Measurements from ENCODE around the gene NID1.
"Not testable (repeated sequence)": the region's sequence is repeated elsewhere in the genome, so short reads cannot be mapped to it uniquely, and the experiment has no call there.

The NID1 gene

DNA sequence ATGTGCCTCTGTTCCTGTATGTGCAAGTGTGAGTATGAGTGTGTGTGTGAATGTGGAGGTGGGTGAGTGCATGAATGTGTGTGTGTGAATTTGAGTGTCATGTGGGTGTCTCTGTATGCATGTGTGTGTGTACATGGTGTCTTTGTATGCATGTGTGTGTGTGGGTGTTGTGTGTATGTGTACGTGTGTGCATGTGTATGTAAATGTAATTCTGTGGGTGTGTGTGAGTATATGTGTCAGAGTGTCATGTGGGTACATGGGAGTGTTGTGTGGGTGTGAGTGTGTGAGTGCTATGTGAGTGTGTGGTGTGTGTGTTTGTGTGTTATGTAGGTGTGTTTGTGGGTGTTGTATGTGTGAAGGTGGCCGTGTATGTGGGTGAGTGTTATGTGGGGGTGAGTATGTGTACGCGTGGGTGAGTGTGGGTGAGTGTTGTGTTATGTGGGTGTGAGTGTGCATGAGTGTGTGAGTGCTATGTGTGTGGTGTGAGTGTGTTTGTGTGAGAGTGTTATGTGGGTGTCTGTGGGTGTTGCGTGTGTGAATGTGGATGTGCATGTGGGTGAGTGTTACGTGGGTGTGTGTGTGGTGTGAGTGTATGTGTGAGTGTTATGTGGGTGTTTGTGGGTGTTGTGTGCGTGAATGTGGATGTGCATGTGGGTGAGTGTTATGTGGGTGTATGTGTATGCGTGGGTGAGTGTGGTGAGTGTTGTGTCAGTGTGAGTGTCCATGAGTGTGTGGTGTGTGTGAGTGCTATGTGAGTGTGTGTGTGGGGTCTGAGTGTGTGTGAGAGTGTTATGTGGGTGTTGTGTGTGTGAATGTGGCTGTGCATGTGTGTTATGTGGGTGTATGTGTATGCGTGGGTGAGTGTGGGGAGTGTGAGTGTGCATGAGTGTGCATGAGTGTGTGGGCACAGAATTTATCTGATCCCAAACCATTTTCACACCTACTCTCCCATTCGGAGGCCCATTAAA lies 36.6 kb upstream of the NID1 start:
- Mint-ChIP-seq H3K27me3 (peaks cover 4% of the 10 kb centered on the region), H3K27ac (no peak overlapping the region), H3K4me1 (ENCODE audit: low read depth) (peaks cover 9% of the 10 kb centered on the region), H3K4me3 (no peak overlapping the region), H3K36me3 (ENCODE audit: low read depth) (peaks cover 9% of the 10 kb centered on the region), H3K9me3 (no peaks in the 10 kb centered on the region)

DNA sequence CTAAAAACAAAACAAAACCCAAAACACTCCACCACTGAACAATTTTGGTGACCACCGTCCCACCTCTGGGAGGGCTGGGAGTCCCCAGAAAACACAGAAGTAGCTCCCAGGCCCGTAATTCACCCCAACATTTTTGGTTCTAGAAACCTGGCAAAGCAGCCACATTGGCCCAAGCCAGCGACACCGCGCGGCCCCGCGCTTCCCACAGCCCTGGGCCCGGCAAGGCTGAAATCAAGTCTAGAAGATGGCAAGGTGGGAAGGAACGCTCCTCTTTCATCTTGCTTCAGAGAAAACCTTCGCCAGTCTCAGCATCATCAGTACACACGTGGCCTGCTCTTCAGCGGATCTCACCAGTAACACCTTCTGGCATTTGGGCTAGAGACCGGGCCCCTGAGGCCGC lies 35.9 kb upstream of the NID1 start:
- Mint-ChIP-seq H3K27me3 (peaks cover 4% of the 10 kb centered on the region), H3K36me3 (ENCODE audit: low read depth) (peaks cover 10% of the 10 kb centered on the region), H3K4me1 (ENCODE audit: low read depth) (peaks cover 9% of the 10 kb centered on the region), H3K27ac (no peak overlapping the region), H3K9me3 (no peaks in the 10 kb centered on the region), H3K4me3 (no peak overlapping the region)

DNA sequence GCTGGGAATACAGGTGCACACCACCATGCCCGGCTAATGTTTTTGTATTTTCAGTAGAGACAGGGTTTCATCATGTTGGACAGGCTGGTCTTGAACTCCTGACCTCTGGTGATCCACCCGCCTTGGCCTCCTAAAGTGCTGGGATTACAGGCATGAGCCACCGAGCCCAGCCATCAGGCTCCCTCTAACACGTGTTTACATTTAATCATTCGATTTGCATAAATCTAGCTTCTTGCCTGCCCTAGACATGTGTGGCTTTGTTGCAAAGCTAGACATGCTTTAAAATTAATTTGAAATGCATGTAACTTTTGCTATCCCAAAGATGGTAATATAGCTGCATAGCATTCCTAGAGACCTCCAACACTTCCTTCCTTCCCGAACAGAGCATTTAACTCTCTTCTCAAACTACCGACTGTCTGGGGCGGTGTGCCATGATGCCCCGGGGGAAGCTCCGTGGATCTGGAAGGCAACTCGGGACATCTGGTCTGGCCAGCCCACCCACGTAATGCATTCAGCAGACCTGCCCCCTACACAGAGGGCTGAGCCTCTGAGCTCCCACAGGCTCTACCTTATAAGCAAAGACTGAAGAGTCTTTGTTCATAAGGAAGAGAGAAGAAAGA lies 34.6 kb upstream of the NID1 start:
- Mint-ChIP-seq H3K4me1 (ENCODE audit: low read depth) (peaks cover 9% of the 10 kb centered on the region), H3K27me3 (peaks cover 5% of the 10 kb centered on the region), H3K4me3 (no peak overlapping the region), H3K27ac (no peak overlapping the region), H3K36me3 (ENCODE audit: low read depth) (peaks cover 10% of the 10 kb centered on the region), H3K9me3 (no peaks in the 10 kb centered on the region)

DNA sequence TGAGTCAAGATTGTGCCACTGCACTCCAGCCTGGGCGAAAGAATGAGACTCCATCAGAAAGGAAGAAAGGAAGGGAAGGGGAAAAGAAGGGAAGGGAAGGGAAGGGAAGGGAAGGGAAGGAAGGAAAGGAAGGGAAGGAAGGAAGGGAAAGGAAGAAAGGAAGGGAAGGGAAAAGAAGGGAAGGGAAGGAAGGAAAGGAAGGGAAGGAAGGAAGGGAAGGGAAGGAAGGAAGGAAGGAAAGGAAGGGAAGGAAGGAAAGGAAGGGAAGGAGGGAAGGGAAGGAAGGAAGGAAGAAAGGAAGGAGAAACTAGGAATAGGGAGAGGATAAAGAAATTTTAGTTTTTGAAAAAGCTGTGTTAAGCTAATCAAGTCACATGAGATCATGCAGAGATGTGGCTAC lies 33.4 kb upstream of the NID1 start:
- Mint-ChIP-seq H3K27me3 (peaks cover 17% of the 10 kb centered on the region), H3K4me1 (ENCODE audit: low read depth) (peaks cover 6% of the 10 kb centered on the region), H3K36me3 (ENCODE audit: low read depth) (peaks cover 10% of the 10 kb centered on the region), H3K4me3 (no peak overlapping the region), H3K9me3 (no peaks in the 10 kb centered on the region), H3K27ac (no peak overlapping the region)

DNA sequence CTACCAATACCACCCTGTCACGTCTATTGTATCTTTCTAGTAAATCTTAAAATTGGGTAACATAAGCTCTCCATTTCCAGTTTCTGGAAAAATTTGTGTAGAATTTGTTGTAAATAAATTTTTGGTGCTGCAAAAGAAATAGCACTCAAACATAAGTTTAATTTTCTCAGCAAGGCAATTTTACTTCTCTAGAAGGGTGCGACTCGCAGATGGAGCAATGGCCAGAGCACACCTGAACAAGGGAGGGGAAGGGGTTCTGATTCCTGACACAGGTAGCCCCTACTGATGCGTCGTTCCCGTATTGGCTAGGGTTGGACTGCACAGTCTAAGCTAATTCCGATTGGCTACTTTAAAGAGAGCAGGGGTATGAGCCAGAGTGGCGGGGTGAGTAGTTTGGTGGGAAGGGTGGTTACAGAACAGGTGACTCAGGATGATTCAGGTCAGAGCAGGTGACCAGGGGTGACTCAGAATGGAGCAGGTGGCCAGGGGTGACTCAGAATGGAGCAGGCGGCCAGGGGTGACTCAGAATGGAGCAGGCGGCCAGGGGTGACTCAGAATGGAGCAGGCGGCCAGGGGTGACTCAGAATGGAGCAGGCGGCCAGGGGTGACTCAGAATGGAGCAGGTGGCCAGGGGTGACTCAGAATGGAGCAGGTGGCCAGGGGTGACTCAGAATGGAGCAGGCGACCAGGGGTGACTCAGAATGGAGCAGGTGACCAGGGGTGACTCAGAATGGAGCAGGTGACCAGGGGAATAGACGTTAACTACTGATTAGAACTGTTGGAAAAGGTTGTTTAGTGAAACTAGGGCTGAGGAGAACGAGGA lies 32.0 kb upstream of the NID1 start:
- H3K4me3 Mint-ChIP-seq; H3K36me3 Mint-ChIP-seq (ENCODE audit: low read depth); H3K9me3 Mint-ChIP-seq; H3K4me1 Mint-ChIP-seq (ENCODE audit: low read depth): not testable (repeated sequence)
- Mint-ChIP-seq H3K27me3 (peaks cover 22% of the 10 kb centered on the region), H3K27ac (peak overlapping the region; percentile 93)

DNA sequence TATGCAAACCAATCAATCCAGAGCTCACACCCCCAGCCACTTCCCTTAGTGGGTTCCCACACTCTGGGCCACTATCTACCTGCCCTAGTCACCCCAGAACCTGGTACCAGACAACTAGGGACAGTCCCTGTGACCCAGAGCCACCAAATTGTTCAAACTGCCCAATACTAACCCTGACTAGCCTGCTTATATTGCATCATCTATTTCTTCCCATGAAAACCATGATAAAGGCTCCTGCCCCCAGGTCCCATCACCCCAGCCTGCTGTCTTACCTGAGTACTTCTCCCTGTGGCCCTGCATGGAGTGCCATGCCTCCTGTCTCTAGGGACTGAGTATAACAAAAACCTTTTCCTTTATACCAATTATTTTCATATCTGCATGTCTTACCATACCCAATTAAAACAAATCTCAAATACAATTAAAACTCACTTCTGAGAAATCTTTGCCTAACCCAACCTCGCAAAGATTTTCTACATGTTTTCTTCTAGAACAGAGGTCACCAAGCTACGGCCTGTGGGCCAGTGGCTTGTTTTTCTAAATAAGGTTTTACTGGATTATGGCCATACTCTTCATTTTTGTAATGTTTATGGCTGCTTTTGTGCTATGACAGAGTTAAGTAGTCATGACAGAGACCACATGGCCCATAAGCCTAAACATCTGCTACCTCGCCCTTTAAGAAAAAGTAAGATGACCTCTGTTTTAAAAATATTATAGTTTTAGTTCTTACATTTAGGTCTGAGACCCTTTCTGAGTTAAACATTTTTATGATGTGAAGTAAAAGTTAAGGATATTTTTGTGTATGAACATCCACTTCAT lies 31.0 kb upstream of the NID1 start:
- Mint-ChIP-seq H3K27me3 (peaks cover 22% of the 10 kb centered on the region), H3K9me3 (no peaks in the 10 kb centered on the region), H3K4me1 (ENCODE audit: low read depth) (peaks cover 6% of the 10 kb centered on the region), H3K36me3 (ENCODE audit: low read depth) (peaks cover 10% of the 10 kb centered on the region), H3K4me3 (no peak overlapping the region), H3K27ac (no peak overlapping the region)

DNA sequence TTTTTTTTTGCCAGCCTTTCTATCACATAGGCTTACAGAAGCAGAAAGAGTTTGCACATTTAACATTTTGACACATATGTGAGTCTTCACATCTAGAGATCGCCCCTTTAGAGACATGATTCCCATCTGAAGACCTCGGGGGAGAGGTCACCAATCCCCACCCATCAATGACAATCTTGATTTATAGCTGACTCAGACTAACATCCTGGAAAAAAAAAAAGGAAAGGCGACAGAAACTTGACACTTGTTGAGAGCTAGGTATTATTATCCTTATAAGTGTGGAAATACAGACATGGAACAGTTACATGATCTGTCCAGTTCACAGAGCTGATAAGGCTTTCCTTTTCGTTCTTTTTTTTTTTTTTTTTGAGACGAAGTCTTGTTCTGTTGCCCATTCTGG lies 28.0 kb upstream of the NID1 start:
- H3K4me1 Mint-ChIP-seq (ENCODE audit: low read depth): peaks cover 6% of the 10 kb centered on the region
- no peak overlapping the region for H3K27ac Mint-ChIP-seq
- no peak overlapping the region for H3K4me3 Mint-ChIP-seq
- no peaks in the 10 kb centered on the region for H3K9me3 Mint-ChIP-seq
- peaks cover 26% of the 10 kb centered on the region for H3K27me3 Mint-ChIP-seq
- peaks cover 10% of the 10 kb centered on the region for H3K36me3 Mint-ChIP-seq (ENCODE audit: low read depth)

DNA sequence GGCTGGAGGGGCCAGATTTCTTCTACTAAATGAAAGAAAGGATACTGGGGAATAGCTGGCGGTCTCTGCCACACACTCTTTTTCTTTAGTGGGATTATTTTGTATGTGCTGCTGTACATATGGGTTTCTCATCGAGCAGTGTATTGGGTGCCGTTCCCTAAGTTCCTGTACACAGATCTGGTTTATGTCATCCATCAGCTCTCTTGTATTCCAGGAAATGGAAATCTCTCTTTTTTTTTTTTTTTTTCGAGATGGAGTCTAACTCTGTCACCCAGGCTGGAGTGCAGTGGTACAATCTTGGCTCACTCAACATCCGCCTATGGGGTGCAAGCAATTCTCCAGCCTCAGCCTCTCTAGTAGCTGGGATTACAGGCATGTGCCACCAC lies 27.0 kb upstream of the NID1 start:
- H3K36me3 Mint-ChIP-seq (ENCODE audit: low read depth): peaks cover 5% of the 10 kb centered on the region
- no peaks in the 10 kb centered on the region for H3K9me3 Mint-ChIP-seq
- peaks cover 29% of the 10 kb centered on the region for H3K27me3 Mint-ChIP-seq
- no peaks in the 10 kb centered on the region for H3K4me1 Mint-ChIP-seq (ENCODE audit: low read depth)
- H3K4me3 Mint-ChIP-seq: no peak overlapping the region
- H3K27ac Mint-ChIP-seq: no peak overlapping the region

DNA sequence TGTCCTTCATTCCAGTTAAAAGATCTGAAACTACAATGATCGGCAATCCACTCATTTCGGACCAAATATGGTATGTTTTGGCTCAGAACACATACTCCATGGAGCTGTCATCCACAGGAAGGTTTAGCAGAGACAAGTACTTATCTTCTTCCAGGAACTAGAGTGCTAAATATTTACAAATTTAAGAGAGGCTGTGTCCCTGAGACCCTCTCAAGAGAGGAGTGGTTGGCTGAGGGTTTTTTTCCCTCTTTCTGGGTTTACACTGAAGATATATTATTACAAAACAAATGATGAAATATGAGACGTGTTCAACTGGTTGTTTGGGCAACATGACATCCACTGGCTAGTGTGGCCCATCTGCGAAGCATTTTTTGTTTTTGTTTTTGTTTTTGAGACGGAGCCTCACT lies 25.9 kb upstream of the NID1 start:
- Mint-ChIP-seq H3K27me3 (peaks cover 31% of the 10 kb centered on the region), H3K27ac (no peak overlapping the region), H3K4me3 (no peak overlapping the region), H3K9me3 (no peaks in the 10 kb centered on the region), H3K4me1 (ENCODE audit: low read depth) (no peaks in the 10 kb centered on the region), H3K36me3 (ENCODE audit: low read depth) (no peaks in the 10 kb centered on the region)

DNA sequence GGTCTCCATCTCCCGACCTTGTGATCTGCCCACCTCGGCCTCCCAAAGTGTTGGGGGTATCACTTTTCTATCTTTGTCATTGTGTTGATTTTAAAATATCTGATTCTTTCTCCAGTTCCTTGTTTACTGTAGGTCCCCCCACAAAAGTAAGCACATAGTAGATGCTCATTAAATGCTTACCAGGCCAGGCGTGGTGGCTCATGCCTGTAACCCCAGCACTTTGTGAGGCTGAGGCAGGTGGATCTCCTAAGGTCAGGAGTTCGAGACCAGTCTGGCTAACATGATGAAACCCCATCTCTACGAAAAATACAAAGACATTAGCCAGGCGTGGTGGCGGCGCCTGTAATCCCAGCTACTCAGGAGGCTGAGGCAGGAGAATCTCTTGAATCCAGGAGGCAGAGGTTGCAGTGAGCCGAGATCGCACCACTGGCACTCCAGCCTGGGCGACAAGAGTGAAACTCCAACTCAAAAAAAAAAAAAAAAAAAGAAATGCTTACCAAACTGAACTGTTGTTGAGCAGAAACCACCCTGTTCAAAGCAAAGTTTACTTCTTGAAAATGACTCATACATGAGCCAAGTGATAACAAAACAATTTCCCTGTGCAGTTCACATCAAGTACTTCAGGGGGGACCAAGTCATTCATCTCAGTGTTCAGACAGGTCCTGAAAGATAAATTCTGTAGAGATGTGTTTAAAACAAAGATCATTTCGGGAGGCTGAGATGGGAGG lies 24.3 kb upstream of the NID1 start:
- H3K27me3 Mint-ChIP-seq: peaks cover 29% of the 10 kb centered on the region
- H3K4me3 Mint-ChIP-seq: no peak overlapping the region
- H3K4me1 Mint-ChIP-seq (ENCODE audit: low read depth): no peaks in the 10 kb centered on the region
- H3K27ac Mint-ChIP-seq: no peak overlapping the region
- H3K9me3 Mint-ChIP-seq: no peaks in the 10 kb centered on the region
- no peaks in the 10 kb centered on the region for H3K36me3 Mint-ChIP-seq (ENCODE audit: low read depth)

DNA sequence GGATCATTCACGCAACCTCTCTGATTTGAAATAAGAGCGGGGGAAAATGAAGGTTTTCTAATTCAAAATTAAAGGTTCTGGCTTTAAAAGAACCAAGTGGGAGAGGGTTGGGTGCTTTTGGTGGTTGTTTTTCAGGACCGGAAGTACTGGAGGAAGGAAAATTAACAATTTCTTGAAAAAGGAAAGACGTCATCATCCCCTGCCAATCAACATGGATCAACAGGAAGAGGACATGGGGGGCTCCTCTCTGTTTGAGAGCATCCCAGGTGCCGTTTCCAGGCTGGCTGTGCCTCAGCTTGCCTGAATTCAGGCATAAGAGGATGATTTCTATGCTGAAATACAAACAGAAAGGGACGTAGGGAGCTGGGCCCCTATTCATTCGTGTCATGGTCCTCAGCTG lies 21.6 kb upstream of the NID1 start:
- Mint-ChIP-seq H3K4me1 (ENCODE audit: low read depth) (peaks cover 6% of the 10 kb centered on the region), H3K27me3 (peaks cover 15% of the 10 kb centered on the region), H3K36me3 (ENCODE audit: low read depth) (no peaks in the 10 kb centered on the region), H3K9me3 (no peaks in the 10 kb centered on the region), H3K27ac (no peak overlapping the region), H3K4me3 (no peak overlapping the region)

DNA sequence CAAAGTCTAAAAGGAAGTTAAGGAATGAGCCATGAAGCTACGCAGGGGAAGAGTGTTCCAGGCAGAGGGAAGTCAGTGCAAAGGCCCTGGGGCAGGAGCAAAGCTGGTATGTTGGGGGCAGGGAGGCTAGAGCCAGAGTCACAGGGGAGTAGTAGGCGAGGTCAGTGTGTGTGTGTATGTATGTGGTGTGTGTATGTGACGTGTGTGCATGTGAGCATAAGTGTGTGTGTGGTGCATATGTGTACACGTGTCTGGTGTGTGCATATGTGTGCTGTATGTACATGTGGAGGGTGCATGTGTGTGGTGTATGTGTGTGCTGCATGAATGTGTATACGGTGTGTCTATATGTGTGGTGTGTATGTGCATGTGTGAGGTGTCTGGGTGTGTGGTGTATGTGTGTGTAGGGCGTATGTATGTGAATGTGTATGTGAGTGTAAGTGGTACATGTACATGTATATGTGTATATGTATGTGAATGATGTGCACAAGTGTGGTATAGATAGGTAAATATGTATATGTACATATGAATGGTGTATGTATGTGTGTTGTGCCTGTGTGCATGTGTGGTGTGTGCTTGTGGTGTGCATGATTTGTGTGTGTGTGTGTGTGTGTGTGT lies 20.8 kb upstream of the NID1 start:
- Mint-ChIP-seq H3K4me3 (no peak overlapping the region), H3K27ac (no peak overlapping the region), H3K27me3 (peaks cover 15% of the 10 kb centered on the region), H3K36me3 (ENCODE audit: low read depth) (no peaks in the 10 kb centered on the region), H3K9me3 (no peaks in the 10 kb centered on the region), H3K4me1 (ENCODE audit: low read depth) (peaks cover 6% of the 10 kb centered on the region)

DNA sequence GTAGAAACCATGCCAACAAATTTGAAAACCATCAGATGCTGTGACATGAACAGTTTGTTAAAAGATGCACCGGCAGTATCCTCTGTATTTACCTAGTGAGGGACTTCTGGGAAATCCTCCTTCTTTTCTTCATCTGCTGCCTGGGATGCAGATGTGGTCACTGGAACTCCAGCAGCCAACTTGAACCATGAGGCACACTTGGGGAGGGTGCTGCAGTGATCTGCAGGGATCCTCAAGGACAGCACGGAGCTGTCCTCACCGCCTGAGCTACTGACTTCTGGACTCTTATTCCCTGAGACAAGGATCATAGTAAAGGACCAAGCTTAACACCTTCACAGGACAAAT lies 19.5 kb upstream of the NID1 start:
- Mint-ChIP-seq H3K4me1 (ENCODE audit: low read depth) (peaks cover 6% of the 10 kb centered on the region), H3K4me3 (no peak overlapping the region), H3K27ac (no peak overlapping the region), H3K27me3 (peaks cover 11% of the 10 kb centered on the region), H3K36me3 (ENCODE audit: low read depth) (no peaks in the 10 kb centered on the region), H3K9me3 (no peaks in the 10 kb centered on the region)

Data from stimulated activated naive CD8-positive, alpha-beta T cell treated with anti-CD3 and anti-CD28 coated beads, Interleukin-15, Interleukin-2, amounts not matched to agents 100 ng/mL and 50 ng/mL, for 24 hours (primary cell).